Gastrocnemius medialis (tissue), 4 donors: Measurements from ENCODE around the gene CDK14.

Experiments used
- POLR2A ChIP-seq, 2 donors: fragments of 450-650 bp; IDR thresholded peaks; one replicate each; pipeline ENCODE4 v1.6.1; 2017; ENCODE audit warnings: antibody characterized with exemption in 2 of 2, mild to moderate bottlenecking in 2 of 2, moderate library complexity in 2 of 2
- TF ChIP-seq, protein P1 (sequence below), 5 experiments: fragments of 450-650 bp in 3 of 5; fragments of 200-600 bp in 2 of 5; sonication (generic) in 2 of 5; IDR thresholded peaks in 4 of 5; conservative IDR thresholded peaks in 1 of 5; 1 replicate in 4 of 5; 2 replicates in 1 of 5; pipeline ENCODE4 v1.5.1; 2016 to 2019; ENCODE audit warnings: antibody characterized with exemption in 5 of 5, mild to moderate bottlenecking in 3 of 5, moderate library complexity in 3 of 5

DNA sequence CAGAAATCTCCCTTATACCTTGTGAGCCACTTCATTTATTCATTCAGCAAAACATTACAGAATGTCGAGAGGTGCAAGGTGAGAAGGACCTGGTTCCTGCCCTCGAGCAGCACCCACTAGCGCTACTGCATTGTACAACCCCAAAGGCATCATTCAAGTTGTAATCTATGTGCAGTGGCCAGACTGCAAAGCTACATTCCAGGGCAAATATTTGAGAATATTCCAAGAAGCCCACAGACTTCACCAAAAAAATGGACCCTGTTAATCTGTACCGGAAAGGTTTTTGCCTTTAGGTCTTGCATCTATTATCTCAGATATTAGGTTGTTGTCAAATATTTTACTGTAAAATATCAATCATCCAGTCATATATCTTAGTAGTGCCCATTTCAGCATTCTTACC, 372.8 kb downstream of the CDK14 start:
- TF ChIP-seq, protein P1, sequence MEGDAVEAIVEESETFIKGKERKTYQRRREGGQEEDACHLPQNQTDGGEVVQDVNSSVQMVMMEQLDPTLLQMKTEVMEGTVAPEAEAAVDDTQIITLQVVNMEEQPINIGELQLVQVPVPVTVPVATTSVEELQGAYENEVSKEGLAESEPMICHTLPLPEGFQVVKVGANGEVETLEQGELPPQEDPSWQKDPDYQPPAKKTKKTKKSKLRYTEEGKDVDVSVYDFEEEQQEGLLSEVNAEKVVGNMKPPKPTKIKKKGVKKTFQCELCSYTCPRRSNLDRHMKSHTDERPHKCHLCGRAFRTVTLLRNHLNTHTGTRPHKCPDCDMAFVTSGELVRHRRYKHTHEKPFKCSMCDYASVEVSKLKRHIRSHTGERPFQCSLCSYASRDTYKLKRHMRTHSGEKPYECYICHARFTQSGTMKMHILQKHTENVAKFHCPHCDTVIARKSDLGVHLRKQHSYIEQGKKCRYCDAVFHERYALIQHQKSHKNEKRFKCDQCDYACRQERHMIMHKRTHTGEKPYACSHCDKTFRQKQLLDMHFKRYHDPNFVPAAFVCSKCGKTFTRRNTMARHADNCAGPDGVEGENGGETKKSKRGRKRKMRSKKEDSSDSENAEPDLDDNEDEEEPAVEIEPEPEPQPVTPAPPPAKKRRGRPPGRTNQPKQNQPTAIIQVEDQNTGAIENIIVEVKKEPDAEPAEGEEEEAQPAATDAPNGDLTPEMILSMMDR (IDR thresholded peaks at IDR 0.05 in 4 of 5, conservative IDR thresholded peaks at IDR 0.05 in 1 of 5) = no peak
- no peak for TF ChIP-seq POLR2A (IDR thresholded peaks at IDR 0.05)
